HG03159 (cell line): ENCODE data around the gene EPB41.

Experiments
- ATAC-seq: cut with Tn5 transposase; IDR thresholded peaks from one replicate; pipeline ENCODE4 v1.9.1; 2021; ENCODE audit warnings: mild to moderate bottlenecking, moderate library complexity; ENCODE audit not compliant: unreplicated experiment

Gene EPB41

DNA sequence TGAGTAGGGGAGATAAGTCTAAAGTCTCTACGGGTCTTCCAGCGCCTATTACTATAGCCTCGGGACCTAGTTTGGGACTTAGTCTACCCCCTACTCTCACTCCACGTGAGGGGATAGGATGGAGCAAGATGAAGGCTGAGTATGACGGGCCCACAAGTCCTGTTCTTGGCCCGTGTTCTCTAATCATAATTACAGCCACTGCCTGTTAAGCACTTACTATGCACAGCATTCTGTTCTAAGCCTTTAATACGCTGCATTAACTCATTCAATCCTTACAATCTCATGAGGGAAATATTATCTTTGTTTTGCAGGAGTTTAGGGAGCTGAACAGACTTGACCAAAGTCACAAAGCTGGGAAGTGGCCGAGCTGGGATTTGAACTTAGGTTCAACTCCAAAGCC, 23.9 kb upstream of the EPB41 start:
- no peak for ATAC-seq

DNA sequence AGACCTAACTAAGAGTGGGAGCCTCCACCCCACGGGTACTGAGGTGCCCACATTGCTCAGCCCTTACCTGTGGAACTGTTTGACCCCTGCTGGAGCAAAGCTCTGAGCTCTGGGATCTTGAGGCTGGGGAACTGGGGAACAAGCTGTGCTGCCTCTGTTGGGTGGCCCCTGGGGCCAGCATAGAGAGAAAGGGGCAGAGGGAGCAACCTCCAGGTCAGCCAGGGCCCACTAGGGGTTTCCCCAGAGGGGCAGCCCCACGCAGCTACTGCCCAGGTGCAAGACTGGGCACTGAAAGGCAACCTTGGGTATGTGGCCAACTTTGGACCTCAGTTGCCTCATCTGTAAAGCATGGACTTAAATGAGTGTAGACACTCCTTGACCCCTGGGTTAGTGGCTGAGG, 23.5 kb upstream of the EPB41 start:
- ATAC-seq: no peak

DNA sequence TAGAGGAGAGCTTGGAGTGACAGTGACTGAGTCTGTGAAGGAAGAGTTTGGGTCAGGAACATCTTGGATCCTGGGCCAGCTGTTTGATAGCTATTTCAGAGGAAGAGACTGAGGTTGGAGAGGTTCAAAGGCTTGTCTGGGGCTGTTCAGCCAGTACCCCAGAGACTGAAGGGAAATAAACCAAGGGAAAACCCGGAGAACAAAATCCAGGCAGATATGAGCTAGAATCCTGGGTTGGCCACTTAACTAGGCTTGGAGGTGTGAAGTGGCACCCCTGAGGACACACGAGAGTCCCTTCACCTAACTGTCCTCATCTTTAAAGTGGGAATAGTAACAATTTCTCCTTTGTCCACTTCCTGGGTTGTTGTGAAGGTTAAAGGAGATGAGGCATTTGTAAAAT, 23.1 kb upstream of the EPB41 start:
- no peak for ATAC-seq

DNA sequence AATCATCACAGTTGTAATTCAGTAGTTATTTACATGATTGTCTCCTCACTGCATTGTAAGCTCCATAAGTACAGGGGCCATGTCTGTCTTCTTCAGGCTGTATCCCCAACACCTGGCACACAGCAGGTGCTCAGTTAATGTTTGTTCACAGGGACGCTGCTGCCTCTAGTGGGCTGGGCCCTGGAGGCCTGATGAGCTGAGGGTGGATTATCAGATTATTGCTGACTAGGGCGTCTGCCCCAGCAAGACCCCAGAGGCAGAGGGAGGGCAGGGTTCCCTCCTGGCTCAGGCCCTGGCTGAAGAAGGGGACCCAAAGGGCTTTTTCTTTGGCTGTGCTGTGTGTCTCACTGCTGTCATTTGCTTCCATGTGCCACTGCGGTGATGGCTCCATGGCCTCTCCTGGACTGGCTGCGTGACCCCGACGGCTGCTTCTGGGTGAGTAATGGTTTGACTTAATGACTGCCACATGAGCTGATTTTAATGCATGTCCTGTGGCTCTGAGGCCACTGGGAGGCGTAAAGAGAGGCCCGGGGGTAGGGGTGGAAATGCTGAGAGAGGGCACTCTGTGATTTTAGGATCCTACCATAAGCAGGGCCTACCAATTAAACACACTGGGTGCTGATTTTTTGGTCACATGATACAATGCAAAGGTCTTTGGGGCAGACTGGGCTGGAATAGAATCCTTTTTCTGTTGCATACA, 20.8 kb upstream of the EPB41 start:
- ATAC-seq: no peak

DNA sequence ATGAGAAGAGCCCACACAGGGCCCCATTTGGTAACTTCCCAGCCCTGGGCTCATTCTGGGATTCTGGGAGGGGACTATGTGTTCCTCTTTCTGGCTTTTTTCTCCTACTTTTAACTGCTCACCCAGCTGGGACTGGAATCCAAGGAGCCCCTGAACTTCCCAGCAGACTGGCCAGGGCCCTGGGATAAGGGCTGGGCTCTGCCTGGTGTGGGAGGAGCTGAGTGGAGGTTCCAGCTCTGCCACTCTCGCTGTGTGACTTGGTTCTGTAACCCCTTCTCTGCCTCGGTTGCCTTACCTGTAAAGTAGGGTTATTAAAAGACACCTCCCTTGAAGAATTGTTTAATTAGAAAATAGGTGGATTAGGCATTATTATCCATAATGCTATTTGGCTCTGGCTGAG, 19.6 kb upstream of the EPB41 start:
- no peak for ATAC-seq

DNA sequence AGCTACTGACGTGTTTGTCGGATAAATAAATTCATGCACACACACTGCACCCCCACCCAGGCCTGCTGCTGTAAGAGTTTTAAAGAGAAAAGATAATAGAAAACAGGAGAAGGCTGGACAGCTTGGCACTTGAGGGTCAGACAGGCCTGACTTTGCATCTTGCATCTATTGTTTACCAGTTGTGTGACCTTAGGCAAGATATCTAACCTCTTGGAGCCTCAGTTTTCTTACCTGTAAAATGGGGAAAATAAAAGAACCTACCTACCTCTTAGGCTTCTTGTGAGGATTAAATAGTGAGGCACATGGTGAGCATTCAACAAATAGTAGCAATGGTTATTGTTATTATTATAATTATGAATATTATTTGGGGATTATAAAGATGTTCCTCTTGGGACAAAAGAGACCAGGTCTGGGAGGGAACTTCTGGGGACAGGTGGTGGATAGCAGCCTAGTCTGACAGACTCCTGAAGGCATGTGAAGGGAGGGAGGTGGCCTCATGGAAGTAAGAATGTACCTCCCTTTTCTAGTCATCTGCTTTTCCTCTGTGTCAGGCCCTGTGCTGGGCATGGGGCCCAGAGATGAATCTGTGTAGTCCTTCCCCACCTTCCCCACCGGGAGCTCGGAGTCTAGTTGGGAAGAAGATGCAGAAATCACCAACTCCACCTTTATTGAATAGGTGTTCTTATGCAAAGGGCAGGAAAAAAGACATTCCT, 18.3 kb upstream of the EPB41 start:
- ATAC-seq: no peak

DNA sequence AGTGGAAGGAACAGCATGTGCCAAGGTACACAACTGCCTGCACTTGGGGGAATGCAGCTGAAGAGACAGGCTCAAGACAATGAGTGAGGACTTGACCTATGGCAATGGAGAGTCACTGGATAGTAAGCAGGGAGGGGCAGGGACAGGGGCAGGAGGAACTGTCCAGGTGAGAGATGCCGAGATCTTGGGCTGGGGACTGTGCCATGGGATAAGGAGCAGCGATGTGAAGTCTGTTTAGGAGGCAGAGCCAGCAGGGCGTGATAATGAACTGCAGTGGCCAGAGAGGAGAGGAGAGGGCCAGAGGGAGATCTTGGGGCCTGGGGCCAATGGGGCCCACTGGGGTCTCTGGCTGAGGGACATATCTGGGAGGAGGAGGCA, 17.8 kb upstream of the EPB41 start:
- ATAC-seq: no peak

DNA sequence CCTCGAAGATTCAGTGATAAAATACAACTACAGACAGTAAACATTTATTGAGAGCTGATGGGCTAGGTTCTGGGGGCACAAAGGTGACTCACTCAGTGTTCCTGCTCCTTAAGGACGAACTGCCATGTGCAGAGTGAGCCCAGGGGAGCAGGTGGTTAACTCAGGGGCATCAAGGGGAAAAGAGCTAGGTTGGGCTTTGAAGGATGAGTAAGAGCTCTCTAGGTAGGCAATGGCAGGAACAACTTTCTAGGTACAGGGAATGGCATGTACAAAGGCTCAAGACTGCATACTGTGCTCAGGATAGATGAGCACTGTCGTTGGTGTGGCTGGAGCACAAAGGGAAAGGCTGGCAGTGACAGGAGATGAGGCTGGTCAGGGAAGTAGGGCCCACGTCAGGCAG, 16.6 kb upstream of the EPB41 start:
- ATAC-seq: no peak

DNA sequence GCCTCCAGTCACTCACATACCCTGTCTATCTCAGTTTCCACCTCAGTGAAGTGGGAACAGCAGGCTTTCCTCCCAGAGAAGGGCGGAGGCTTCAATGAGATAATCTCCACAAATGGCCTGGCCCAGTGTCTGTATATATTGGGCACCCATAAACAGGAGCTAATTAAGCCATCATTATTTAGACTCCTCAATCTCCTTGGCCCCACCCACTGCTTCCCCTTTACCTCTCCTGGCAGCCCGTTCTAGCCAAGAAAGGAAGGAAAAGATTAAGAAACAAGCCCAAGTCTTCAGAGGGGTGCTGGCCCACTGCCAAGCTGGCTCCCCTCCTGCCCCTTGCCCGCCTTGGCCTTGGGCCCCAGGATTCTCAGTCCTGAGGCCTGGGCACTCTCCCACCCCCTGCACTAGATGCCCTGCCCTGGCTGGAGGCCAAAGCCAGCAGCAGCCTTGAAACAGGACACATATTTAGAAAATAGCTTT, 15.9 kb upstream of the EPB41 start:
- no peak for ATAC-seq

DNA sequence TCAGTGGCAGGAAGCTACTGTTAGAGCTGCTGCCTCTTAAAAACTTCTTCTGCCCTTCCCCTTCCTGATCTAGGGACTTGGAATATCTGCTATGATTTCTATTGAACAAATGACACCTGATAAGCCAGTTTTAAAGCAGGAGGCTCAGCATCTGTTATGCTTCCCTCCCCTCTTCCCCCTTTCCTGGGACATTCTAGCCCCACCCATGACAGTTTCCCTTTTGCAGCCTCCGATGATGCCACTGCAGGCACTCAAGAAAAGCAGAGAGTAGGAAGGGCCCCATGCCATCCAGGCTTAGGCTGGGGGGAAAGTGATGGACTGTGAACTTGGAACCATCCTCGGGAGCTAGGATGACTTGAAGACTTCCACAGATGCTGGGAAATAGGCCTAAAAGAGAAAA, 15.1 kb upstream of the EPB41 start:
- ATAC-seq: no peak

DNA sequence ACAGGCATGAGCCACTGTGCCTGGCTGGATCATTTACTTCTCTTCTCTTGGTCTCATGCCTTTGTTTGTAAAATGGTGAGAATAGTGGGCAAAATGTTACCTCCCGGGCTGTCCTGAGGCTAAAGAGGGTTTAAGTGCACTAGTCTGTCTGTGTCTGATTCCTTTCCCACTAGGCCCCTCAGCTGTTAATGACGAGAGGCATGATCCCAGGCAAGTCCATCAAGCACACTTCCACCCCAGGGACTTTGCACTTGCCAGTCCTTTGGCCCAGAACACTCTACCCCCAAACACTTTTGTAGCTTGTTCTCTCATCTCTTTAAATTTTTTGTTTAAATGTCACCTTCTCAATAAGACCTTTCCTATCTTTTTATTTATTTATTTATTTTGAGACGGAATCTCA, 13.8 kb upstream of the EPB41 start:
- no peak for ATAC-seq

DNA sequence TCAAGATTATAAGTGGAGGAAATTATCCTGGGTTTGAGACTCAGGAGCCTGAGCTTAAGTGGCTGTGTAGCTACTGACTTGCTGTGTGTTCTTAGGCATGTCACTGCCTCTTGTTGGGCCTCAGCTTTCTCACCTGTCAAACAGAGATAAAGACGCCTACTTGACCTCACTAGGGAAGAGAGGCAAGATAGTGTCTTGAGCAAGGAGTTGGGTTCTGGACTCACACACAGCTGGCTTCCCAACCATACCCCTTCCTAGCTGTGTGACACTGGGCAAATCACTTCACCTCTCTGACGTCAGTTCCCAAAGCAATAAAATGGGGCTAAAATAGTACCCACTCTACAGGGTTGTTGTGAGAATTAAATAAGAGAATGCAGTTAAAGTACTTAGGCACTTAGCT, 11.6 kb upstream of the EPB41 start:
- no peak for ATAC-seq

DNA sequence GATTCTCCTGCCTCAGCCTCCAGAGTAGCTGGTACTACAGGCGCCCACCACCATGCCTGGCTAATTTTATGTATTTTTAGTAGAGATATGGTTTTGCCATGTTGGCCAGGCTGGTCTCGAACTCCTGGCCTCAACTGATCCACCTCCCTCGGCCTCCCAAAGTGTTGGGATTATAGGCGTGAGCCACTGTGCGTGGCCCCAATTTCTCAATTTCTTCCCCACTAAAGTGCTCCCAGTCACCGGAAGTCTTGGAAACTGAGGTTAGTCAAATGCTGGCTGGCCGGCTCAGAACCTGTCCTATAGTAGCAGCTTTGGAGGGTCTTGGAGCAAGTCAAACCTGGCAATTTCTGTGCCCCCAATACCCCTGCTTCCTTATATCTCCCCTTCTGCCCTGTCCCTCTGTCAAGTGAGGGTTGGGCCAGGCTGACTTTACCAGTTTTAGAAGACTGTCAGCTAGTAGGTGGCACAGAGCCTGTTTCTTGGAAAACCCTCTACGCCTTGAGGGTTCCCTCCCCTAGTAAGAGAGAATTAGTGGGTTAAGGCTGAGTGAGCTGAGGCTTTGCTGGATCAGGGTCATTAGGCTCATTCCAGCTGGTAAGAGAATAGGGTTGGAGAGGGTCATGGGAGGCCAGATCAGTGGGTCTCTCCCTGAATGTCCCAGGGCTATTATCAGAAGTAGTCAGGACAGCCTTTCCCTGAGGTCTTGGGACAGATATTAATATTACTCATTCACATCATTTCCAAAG, 8.3 kb upstream of the EPB41 start:
- no peak for ATAC-seq

DNA sequence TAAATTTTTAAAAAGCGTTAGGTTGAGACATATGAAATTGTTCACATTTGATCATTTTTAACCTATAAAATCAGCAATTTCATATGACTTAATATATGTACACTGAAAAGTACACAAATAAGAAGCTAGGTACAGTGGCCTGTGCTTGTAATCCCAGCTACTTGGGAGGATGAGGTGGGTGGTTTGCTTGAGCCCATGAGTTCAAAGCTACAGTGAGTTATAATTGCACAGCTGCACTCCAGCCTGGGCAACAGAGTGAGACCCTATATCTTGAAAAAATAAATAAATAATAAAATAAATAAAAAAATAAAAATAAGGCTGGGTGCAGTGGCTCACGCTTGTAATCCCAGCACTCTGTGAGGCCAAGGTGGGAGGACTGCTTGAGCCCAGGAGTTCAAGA, 5.2 kb upstream of the EPB41 start:
- ATAC-seq: no peak

DNA sequence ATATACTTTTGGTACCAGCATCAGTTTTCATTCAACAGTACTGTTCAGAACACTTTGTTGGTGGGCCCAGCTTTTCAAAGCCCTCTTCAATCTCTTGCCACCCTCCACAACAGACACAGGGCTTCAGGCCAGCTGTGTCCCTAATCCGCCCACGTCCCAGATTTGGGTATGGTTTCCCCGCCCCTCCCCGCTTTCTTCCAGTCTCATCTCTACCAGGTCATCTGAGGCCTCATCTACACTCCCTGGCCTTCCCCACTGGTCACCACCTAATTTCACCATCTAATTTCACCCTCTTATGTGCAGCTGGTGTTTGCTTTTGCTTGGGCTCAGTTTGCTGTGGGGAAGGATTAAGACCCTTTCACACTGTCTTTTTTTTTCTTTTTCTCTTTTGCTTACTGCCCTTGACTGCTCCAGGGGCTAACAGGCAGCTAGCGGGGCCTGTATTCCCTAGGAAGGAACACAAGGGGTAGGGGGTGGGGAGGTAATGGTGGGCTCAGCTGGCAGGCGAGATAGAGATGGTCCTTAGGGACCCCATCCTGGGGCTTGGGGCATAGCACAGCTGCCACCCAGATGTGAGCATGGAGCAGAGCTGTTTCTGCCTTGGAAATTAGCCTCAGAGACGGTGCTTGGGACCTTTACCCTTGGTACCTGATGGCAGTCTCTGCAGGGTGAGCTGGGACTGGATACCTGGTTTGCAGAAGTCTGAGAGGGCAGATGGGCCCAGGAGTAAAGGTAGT, 3.8 kb upstream of the EPB41 start:
- no peak for ATAC-seq

DNA sequence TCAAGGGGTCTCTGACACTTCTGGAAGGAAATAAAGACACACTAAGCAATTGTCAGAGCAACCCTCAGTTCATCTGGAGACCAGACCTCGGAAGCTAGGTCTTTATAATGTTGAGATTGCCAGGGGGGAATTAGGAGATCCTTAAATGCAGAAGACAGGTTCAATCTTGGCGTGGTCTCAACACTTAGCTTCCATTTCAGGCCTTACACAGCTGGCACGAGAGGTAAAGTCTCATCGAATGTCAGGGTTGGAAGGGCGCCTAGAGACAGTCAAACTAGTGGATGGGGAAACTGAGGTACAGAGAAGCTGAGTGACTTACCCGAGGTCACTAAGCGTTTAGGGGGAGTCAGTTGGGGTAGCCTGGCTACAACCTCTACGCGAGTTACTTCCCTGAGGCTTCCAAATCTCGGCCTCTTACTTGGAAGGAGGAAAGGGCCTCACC, 562 bp upstream of the EPB41 start:
- ATAC-seq: no peak

DNA sequence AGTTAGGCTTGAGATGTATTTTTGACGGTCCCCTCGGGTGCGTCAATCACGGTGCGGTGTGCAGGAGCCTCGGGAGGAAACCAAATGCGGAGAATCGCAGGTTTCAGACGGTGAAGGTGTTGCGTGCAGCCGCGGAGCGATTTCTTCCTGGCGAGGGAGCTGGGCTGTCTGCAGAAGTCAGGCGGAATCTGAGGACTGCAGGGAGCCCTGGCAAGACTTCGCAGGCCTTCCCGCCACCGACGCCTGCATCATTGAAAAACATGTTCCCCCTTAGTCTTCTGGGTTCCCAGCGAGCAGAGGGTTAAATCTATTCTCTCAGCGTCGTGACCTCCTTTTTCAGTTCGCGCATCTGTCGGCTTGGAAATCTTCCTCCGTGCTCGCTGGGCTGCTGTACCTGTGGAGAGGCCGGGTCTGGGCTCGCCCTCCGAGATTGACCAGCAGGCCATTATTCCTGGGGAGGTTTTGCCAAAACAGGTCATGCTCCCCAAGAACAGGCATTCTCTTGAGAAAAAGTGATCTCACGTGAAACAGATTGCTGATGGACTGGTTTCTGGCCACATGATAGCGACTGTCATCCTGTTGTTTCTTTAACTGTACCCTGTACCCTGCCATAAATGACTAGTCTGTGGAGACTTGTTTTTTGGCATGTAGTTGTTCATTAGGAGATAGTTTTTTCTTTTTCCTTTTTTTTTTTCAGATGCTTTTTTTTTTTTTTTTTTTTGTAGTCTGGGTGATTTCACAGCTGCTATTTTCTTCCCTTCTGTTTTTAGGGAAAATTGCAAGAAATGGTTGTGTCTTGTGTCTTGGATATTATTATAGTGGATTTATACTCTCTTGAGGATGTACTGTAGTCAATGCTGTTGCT, 894 bp downstream of the EPB41 start:
- ATAC-seq: no peak

DNA sequence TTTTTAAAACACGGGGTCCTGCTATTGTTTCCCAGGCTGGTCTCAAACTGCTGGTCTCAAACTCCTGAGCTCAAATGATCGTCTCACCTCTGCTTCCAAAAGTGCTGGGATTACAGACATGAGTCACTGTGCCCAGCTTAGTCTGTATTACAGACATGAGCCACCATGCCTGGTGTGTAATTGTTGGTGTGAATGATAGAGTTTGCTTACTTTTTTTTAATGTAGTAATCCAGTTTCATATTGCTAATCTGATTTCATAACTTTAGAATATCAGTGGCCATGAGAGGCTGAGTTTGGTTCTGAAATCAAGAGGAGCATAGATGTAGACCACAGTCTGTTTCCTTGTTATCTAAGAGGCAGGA, 3.4 kb downstream of the EPB41 start:
- no peak for ATAC-seq

DNA sequence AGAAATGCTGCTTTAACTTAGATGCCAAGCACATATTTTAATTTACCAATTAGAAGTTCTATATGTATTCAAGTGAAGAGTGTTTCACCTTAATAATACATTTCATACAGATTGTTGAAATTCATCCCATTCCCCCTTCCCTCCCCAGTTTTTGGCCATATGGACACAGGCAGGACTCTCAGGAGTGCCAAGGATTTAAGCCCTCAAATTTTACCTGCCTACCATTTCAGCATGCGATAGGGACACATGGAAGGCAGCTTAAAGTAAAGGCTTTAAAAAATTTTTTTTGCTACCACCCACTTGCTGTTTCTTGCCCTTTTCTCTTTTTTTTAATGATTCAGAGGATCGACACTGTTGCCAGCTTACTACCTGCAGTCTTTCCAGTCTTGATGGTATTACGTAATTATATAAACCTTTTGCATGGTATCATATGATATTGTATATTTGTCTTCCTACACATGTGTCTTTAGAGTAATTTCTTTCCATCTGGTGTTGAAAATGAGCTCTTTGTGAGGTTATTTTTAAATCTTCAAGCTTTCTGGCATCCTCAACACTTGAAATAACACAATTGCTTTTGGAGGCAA, 7.0 kb downstream of the EPB41 start:
- ATAC-seq: no peak

DNA sequence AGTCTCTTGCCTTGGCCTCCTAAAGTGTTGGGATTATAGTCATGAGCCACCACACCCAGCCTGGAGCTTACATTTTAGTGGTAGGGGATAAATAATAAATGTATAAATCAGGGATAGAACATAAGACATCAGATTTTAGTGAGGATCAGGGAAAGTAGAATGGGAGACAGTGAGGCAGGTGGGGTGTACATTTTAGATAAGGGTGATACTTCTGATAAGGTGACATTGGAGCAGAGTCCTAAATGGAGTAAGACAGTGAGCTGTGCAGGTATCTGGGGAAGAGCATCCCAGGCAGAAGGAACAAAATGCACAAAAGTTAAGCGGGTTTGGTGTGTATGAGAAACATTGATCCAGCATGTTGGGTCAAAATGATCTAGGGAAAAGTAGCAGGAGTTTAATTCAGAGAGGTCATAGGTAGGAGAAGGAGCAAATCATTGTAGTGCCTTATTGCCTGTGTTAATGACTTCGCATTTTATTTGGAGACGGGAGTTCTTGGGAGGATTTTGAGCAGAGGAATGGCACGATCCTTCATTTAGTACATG, 11.1 kb downstream of the EPB41 start:
- ATAC-seq: no peak
